NB4 (cell line): ENCODE data around the gene ITLN1.

ENCODE experiments used
- DNase-seq: peaks from one replicate; pipeline ENCODE4 v3.0.0; 2010; ENCODE audit warnings: low read depth
- H3K4me3 ChIP-seq: one replicate; pipeline ENCODE4 v1.5.1; 2011; ENCODE audit warnings: mild to moderate bottlenecking, low read depth, low read length, moderate library complexity
- CTCF ChIP-seq: IDR thresholded peaks from one replicate; pipeline ENCODE4 v1.5.1; 2012; ENCODE audit warnings: low read depth, low read length
- MAX ChIP-seq: IDR thresholded peaks from 2 replicates; pipeline ENCODE4 v1.6.1; 2011; ENCODE audit warnings: low read depth, low read length
- MYC ChIP-seq: IDR thresholded peaks from 2 replicates; pipeline ENCODE4 v1.6.1; 2011; ENCODE audit warnings: low read depth, low read length
- POLR2A ChIP-seq: IDR thresholded peaks from 2 replicates; pipeline ENCODE4 v1.6.1; 2011; ENCODE audit warnings: mild to moderate bottlenecking; ENCODE audit not compliant: insufficient read length; ENCODE audit errors: extremely low read depth

The ITLN1 gene

GRCh38 chr1:160862203-160863060, 22.5 kb downstream of the ITLN1 start, which contains the start of gene CD244:
Gene CD244 (minus strand): TSS chr1:160862887. CDS start chr1:160862677, 210 bp downstream.
- peak; percentile 98 for DNase-seq
- H3K4me3 ChIP-seq: peak within 1 kb of the TSS; percentile 67
- TF ChIP-seq MAX (peak; percentile 52; the same call in 1 of the 2 replicates), CTCF (no peak), MYC (0 out of 2 replicates have a peak, but pooled peaks have one; percentile 47), POLR2A (no peak)

- peak overlapping the region; percentile 27 for H3K4me3 ChIP-seq
- TF ChIP-seq MAX (no peak), MYC (no peak), CTCF (no peak), POLR2A (no peak)
- no peak for DNase-seq
Observed at GRCh38 chr1:160860840-160861505, 24.0 kb downstream of the ITLN1 start.

GRCh38 chr1:160859166-160859565, 25.8 kb downstream of the ITLN1 start:
- H3K4me3 ChIP-seq: no peak overlapping the region
- DNase-seq: peak; percentile 77
- TF ChIP-seq POLR2A (no peak), CTCF (no peak), MAX (peak; percentile 39; the same call in 1 of the 2 replicates), MYC (peak; percentile 13; the same call in 1 of the 2 replicates)

GRCh38 chr1:160858507-160858906, 26.5 kb downstream of the ITLN1 start:
- DNase-seq: no peak
- TF ChIP-seq CTCF: no peak
- no peak for TF ChIP-seq MAX
- TF ChIP-seq POLR2A: no peak
- TF ChIP-seq MYC: no peak
- H3K4me3 ChIP-seq: no peak overlapping the region

GRCh38 chr1:160858097-160858496, 26.9 kb downstream of the ITLN1 start:
- TF ChIP-seq CTCF (no peak), POLR2A (no peak), MYC (no peak), MAX (no peak)
- DNase-seq: no peak
- no peak overlapping the region for H3K4me3 ChIP-seq
